NCI-H1436 treated with DMSO at 0.1 percent for 48 hours (cell line): Measurements from ENCODE around the gene DCDC2.
"Not testable (repeated sequence)": the region's sequence is repeated elsewhere in the genome, so short reads cannot be mapped to it uniquely, and the experiment has no call there.

Experiments used
- DNase-seq: peaks from one replicate; lab custom pipeline; 2025; lab: John Stamatoyannopoulos, UW

The DCDC2 gene

GRCh38 chr6:24357336-24358218, at the start of gene DCDC2:
Gene DCDC2, minus strand, starts transcription at chr6:24358059. Its CDS starts 309 bp downstream, at chr6:24357750.
- no peak for DNase-seq

- no peak for DNase-seq
Measured at GRCh38 chr6:24405262-24405661, 47.4 kb upstream of the DCDC2 start.

- DNase-seq = no peak
Measured at GRCh38 chr6:24403501-24403824, 45.6 kb upstream of the DCDC2 start.

GRCh38 chr6:24402697-24403500, 45.0 kb upstream of the DCDC2 start, which contains the start of gene MRS2:
Gene MRS2, plus strand, starts transcription at chr6:24402936. Its CDS starts 111 bp downstream, at chr6:24403047.
- peak; percentile 52 for DNase-seq

- DNase-seq = no peak
Measured at GRCh38 chr6:24401458-24401857, 43.6 kb upstream of the DCDC2 start.

GRCh38 chr6:24400045-24401039, 42.5 kb upstream of the DCDC2 start:
- DNase-seq = not testable (repeated sequence)

- no peak for DNase-seq
Measured at GRCh38 chr6:24397631-24398030, 39.8 kb upstream of the DCDC2 start.

GRCh38 chr6:24396824-24397223, 39.0 kb upstream of the DCDC2 start:
- no peak for DNase-seq

- DNase-seq = no peak
Measured at GRCh38 chr6:24394780-24395437, 37.0 kb upstream of the DCDC2 start.

- DNase-seq = no peak
Measured at GRCh38 chr6:24394061-24394779, 36.4 kb upstream of the DCDC2 start.

- no peak for DNase-seq
Measured at GRCh38 chr6:24391756-24392405, 34.0 kb upstream of the DCDC2 start.

GRCh38 chr6:24391208-24391607, 33.3 kb upstream of the DCDC2 start:
- DNase-seq = no peak

- no peak for DNase-seq
Measured at GRCh38 chr6:24387818-24388217, 30.0 kb upstream of the DCDC2 start.

GRCh38 chr6:24385536-24386269, 27.8 kb upstream of the DCDC2 start:
- DNase-seq = no peak

- DNase-seq = not testable (repeated sequence)
Measured at GRCh38 chr6:24384369-24385130, 26.7 kb upstream of the DCDC2 start.

GRCh38 chr6:24382891-24383494, 25.1 kb upstream of the DCDC2 start:
- not testable (repeated sequence) for DNase-seq

GRCh38 chr6:24382220-24382540, 24.3 kb upstream of the DCDC2 start:
- DNase-seq = no peak
